Spleen (tissue), 11 donors: ENCODE results near the gene NEURL4. TPM values are rescaled to one million over a fixed set of nuclear protein-coding genes. Genes with fewer than 3 reads are reported as not detected.
A peak's percentile ranks its signal among the peaks of the same experiment; 100 is the strongest.

Experiments used
- DNase-seq: peaks from one replicate; pipeline ENCODE4 v3.0.0-alpha.2; 2020
- H3K27ac ChIP-seq, 8 donors: fragments of 200-600 bp; sonication (generic) in 7 of 8; 1 replicate in 4 of 8; 2 replicates in 4 of 8; pipeline versions ENCODE4 v1.5.0 to v1.8.0; 2016 to 2021; ENCODE audit warnings: inconsistent platforms in 4 of 8, mild to moderate bottlenecking in 4 of 8, moderate library complexity in 1 of 8
- H3K27me3 ChIP-seq, 7 donors: fragments of 200-600 bp; sonication (generic) in 6 of 7; replicated peaks in 1 of 7; 1 replicate in 4 of 7; 2 replicates in 3 of 7; pipeline versions ENCODE4 v1.5.0 to v1.8.0; 2016 to 2021; ENCODE audit warnings: inconsistent platforms in 3 of 7, mild to moderate bottlenecking in 1 of 7
- H3K36me3 ChIP-seq, 6 donors: fragments of 200-600 bp; sonication (generic) in 5 of 6; 1 replicate in 4 of 6; 2 replicates in 2 of 6; pipeline versions ENCODE4 v1.5.0 to v1.8.0; 2016 to 2021; ENCODE audit warnings: inconsistent platforms in 2 of 6
- H3K4me1 ChIP-seq, 6 donors: fragments of 200-600 bp; sonication (generic) in 5 of 6; 1 replicate in 3 of 6; 2 replicates in 3 of 6; pipeline versions ENCODE4 v1.5.0 to v1.8.0; 2016 to 2021; ENCODE audit warnings: inconsistent platforms in 3 of 6
- H3K4me3 ChIP-seq, 8 donors: fragments of 200-600 bp; sonication (generic) in 7 of 8; 1 replicate in 4 of 8; 2 replicates in 4 of 8; pipeline versions ENCODE4 v1.5.0 to v1.8.0; 2016 to 2021; ENCODE audit warnings: inconsistent platforms in 4 of 8, mild to moderate bottlenecking in 4 of 8, moderate library complexity in 2 of 8
- H3K9me3 ChIP-seq, 8 donors: fragments of 200-600 bp; sonication (generic) in 7 of 8; 1 replicate in 4 of 8; 2 replicates in 4 of 8; pipeline versions ENCODE4 v1.5.0 to v1.8.0; 2016 to 2021; ENCODE audit warnings: inconsistent platforms in 4 of 8
- POLR2A ChIP-seq, 3 donors: fragments of 450-650 bp; IDR thresholded peaks; one replicate each; pipeline ENCODE4 v1.5.1; 2017; ENCODE audit warnings: antibody characterized with exemption in 3 of 3, mild to moderate bottlenecking in 1 of 3
- POLR2AphosphoS5 ChIP-seq, 3 donors: sonication (generic); formaldehyde crosslinking; IDR thresholded peaks; one replicate each; pipeline ENCODE4 v1.5.1; 2017; ENCODE audit warnings: antibody characterized with exemption in 3 of 3
- WGBS, 5 donors: extraction: QIAGEN DNeasy Blood & Tissue Kit in 3 of 5; methylation state at CpG; one replicate each; pipeline versions ENCODE4 v1.1.5 to v1.1.7; 2013 to 2018; 5-methylcytosine and 5-hydroxymethylcytosine counted together
- intact Hi-C: fragments of 100-400 bp; cut with DNase I; formaldehyde crosslinking; loops from one replicate; pipeline ENCODE4 v1.15.0; 2023; ENCODE audit warnings: low total_unique reads
- polyA plus RNA-seq, 3 donors: library from polyadenylated mRNA; stranded (reverse); fragments of 200-250 nt; gene quantifications; one replicate each; pipeline ENCODE4 v1.2.1, GENCODE V29; 2013
- total RNA-seq, 7 donors: library from RNA; depleted of rRNA in 3 of 7; stranded (reverse); fragments of >200 nt in 3 of 7; fragmentation: NEBNext Ultra II Directional in 4 of 7; extraction: Animal tissue kit (Norgen Biotek cat#: 25700) in 4 of 7; gene quantifications; one replicate each; pipeline versions ENCODE4 v1.1.0 to v1.2.1, GENCODE V29; 2016 to 2021
- TF ChIP-seq, protein P1 (sequence below), 11 experiments: fragments of 200-600 bp in 7 of 11; fragments of 450-650 bp in 4 of 11; sonication (generic) in 4 of 11; IDR thresholded peaks in 8 of 11; conservative IDR thresholded peaks in 3 of 11; 1 replicate in 7 of 11; 2 replicates in 4 of 11; pipeline versions ENCODE4 v1.4.0 to v1.8.0; 2016 to 2021; ENCODE audit warnings: antibody characterized with exemption in 11 of 11, inconsistent platforms in 4 of 11, mild to moderate bottlenecking in 1 of 11
- donor health status: healthy with polysubstance abuse.
- donor health status: DM: no; HTN: no; CAD: no; lungs with moderate emphysema.
- donor health status: DM: no; HTN: no; CAD: no.
- donor health status: Bipolar disorder and iron deficiency.
- donor health status: healthy.
- donor health status: DM: no; HTN: no; CAD: no.
- donor health status: DM: yes; HTN: yes; CAD: no.

NEURL4 gene
- total and polyA plus RNA-seq, 10 donors = 16.5 to 53.9 (median 40.3) TPM

DNA sequence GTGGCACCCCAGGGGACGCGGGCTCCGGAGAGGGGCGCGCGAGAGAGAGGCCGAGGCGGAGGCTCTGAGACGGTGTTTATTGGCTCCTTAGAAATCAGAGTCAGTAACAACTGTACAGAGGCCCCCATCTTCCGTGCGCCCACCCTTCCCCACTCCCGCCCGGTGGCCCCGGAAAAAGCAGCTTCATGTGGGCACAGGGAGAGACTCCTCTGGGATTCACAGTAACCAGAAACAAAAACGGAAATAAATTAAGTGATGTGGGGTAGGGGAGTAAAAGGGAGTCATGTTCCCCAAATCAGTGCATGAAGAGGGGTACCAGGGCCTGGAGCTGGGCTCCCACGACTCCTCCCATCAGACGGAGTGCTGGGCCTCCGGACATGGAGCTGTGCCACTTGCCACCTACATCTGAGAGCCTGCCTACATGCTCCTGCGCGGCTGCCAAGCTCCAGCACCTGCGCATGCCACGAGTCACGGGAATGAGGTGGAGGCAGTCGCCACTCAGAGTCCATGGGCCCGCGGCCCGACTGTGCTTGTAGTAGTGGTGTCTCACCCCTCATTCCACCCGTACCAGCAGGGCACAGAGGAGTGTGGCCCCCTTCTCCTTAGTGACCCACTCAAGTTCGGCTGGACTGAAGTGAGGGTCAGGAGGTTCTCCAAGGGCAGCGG, 13.4 kb downstream of the NEURL4 start:
- H3K27ac ChIP-seq = peak overlapping the region; percentile 93 to 99 (median 97)
- H3K36me3 ChIP-seq = peaks cover 0 to 85% (median 64%) of the 10 kb centered on the region in 6 donors
- DNase-seq = peak; percentile 84
- TF ChIP-seq POLR2AphosphoS5 (IDR thresholded peaks at IDR 0.05) (no peak), POLR2A (IDR thresholded peaks at IDR 0.05) (no peak)
- TF ChIP-seq, protein P1, sequence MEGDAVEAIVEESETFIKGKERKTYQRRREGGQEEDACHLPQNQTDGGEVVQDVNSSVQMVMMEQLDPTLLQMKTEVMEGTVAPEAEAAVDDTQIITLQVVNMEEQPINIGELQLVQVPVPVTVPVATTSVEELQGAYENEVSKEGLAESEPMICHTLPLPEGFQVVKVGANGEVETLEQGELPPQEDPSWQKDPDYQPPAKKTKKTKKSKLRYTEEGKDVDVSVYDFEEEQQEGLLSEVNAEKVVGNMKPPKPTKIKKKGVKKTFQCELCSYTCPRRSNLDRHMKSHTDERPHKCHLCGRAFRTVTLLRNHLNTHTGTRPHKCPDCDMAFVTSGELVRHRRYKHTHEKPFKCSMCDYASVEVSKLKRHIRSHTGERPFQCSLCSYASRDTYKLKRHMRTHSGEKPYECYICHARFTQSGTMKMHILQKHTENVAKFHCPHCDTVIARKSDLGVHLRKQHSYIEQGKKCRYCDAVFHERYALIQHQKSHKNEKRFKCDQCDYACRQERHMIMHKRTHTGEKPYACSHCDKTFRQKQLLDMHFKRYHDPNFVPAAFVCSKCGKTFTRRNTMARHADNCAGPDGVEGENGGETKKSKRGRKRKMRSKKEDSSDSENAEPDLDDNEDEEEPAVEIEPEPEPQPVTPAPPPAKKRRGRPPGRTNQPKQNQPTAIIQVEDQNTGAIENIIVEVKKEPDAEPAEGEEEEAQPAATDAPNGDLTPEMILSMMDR (IDR thresholded peaks at IDR 0.05 in 8 of 11, conservative IDR thresholded peaks at IDR 0.05 in 3 of 11) = no peak
- no peaks in the 10 kb centered on the region for H3K27me3 ChIP-seq
- H3K4me3 ChIP-seq = peak overlapping the region; percentile 75 to 96 (median 88)
- H3K9me3 ChIP-seq = no peaks in the 10 kb centered on the region
- peaks cover 21 to 62% (median 47%) of the 10 kb centered on the region in 6 donors for H3K4me1 ChIP-seq
- WGBS, 5 donors = 26 to 47% (median 40%) methylated on average over 23 to 30 of the region's 30 CpGs
- intact Hi-C loops = no loop called here

DNA sequence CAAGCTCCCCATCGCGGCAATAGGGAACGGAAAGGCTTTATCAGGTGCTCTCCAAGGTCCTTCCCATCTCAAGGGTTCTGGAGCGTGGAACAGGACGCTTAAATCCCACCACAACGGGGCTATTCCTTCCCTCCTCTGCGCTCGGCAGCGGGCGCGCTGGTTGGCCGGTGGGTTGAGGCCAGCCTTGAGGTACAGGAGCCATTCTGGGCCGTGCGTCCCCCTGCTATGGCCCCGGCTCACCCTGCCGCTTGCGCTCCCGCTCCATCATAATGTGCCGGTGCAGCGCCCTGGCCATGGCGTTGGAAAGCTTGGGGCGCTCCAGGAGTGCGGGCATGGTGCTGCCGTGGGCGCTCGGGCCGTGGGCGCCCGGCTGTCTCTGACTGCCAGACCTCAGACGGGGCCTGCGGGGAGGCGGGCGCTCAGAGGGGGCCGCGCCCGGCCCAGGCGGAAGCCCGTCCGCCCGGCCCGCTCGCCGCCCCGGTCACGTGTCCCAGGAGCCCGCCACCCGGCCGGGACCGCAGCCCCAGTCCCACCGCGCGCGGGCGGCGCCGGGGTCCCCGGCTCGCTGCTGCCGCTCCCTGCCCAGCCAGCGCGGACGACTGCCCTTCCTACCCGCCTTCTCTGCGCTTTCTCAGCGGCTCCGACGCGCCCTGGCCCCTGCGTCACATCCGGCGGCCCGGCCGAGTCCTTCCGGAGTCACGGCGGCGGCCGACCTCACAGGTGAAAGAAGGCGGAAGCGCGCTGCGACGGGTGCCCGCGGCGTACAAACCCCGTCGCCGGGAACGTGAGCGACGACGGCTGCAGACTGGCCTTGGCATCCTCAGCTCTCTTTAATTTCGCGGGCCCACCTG, 14.2 kb downstream of the NEURL4 start, which contains the start of gene GPS2:
GPS2 (minus strand) TSS at position 642 of the 851 bp plus-strand sequence; CDS start at position 334, 308 bp downstream.
- Histone ChIP-seq H3K36me3 (peaks cover 0 to 85% (median 64%) of the 10 kb centered on the region in 6 donors), H3K4me3 (peak within 1 kb of the TSS; percentile 75 to 96 (median 88)), H3K9me3 (no peaks in the 10 kb centered on the region), H3K4me1 (peaks cover 28 to 70% (median 55%) of the 10 kb centered on the region in 6 donors), H3K27me3 (no peaks in the 10 kb centered on the region), H3K27ac (peak within 1 kb of the TSS; percentile 93 to 99 (median 97))
- peak; percentile 98 for DNase-seq
- TF ChIP-seq POLR2A (IDR thresholded peaks at IDR 0.05) (peak; percentile 43 to 63 (median 54)), POLR2AphosphoS5 (IDR thresholded peaks at IDR 0.05) (peak; percentile 98 to 99 (median 99))
- TF ChIP-seq, protein P1 (IDR thresholded peaks at IDR 0.05 in 8 of 11, conservative IDR thresholded peaks at IDR 0.05 in 3 of 11) = peak in 1 of 11 experiments; percentile 24
- 0 to 1% (median 0%) methylated on average over 19 to 95 of the region's 95 CpGs for WGBS, 5 donors
- intact Hi-C loops = no loop called here

DNA sequence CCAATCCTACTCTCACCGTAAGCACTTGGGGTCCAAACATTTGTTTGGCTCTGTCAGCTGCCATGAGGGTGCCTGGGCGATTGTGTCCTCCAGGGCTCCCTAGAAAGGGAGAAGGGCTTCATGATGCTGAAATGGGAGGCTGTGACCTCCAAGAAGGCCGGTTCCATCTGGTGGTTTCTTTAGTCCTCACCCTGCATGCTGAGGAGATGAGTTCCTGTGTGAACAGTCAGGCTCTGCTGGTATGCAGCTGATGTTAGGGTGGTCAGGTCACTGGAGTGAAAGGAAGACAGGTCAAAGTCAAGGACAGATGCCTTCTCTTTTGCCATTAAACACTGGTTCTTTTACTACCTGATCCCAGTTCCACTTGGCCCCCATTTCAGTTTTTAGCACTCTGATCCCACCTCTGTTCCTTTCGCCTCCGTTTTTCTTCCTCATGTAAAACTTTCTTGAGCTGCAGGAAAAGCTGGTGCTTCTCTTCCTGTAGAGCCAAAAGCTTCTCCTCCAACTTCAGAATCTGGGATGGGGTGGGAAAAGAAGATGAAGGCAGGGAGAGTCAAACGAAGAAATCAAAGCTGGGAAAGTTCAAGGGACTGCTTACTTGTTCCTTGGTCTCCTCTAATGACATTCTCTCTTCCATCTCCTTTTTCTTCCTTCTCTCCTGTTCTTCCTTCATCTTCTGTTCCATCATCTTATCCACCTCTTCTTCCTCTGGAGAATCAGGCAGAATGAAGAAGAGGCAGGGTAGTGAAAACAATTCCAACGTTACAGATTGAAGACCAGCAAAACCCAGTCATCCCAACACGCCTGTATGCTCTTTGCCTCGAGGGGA, 15.0 kb downstream of the NEURL4 start:
- Histone ChIP-seq H3K27me3 (no peaks in the 10 kb centered on the region), H3K27ac (peak overlapping the region; percentile 93 to 99 (median 97)), H3K36me3 (peaks cover 0 to 85% (median 69%) of the 10 kb centered on the region in 6 donors), H3K4me1 (peaks cover 36 to 78% (median 63%) of the 10 kb centered on the region in 6 donors), H3K9me3 (no peaks in the 10 kb centered on the region), H3K4me3 (peak overlapping the region; percentile 75 to 96 (median 88))
- WGBS, 5 donors = 41 to 58% (median 50%) methylated on average over 8 to 9 of the region's 9 CpGs
- DNase-seq = no peak
- intact Hi-C loops = no loop called here
- no peak for TF ChIP-seq POLR2A (IDR thresholded peaks at IDR 0.05)
- no peak for TF ChIP-seq POLR2AphosphoS5 (IDR thresholded peaks at IDR 0.05)
- TF ChIP-seq, protein P1 (IDR thresholded peaks at IDR 0.05 in 8 of 11, conservative IDR thresholded peaks at IDR 0.05 in 3 of 11) = no peak
